ENCODE results near the gene CAMK2D. TPM values are rescaled to one million over a fixed set of nuclear protein-coding genes. Genes with fewer than 3 reads are reported as not detected.

Gene CAMK2D
- total RNA-seq, 1 experiment from 2014 or later, result 22.1 TPM

DNA sequence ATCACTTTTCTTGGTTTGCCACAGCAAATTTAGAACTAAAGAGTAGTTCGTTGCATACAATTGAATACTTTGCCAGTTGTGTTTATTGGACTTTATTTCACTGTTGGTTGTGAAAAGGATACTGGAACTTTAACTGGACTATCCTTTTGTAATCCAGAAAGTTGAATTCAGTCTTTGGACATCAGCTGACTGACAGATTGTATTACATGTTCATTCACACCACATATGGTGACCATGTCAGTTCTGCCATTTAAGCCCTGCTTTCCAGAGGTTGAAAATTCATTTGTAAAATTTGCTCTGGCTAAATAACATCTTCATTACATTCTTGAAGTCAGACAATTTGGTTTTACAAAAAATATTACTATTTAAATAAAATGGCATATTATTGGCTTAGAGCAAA lies 251.7 kb downstream of the CAMK2D start:
- DNase-seq, result no peak
- Mint-ChIP-seq H3K4me3 (ENCODE audit: low read depth, unreplicated experiment) (no peak overlapping the region), H3K36me3 (ENCODE audit: insufficient read depth, unreplicated experiment) (no peaks in the 10 kb centered on the region), H3K9me3 (ENCODE audit: low read depth, unreplicated experiment) (no peaks in the 10 kb centered on the region), H3K4me1 (ENCODE audit: low read depth, unreplicated experiment) (no peaks in the 10 kb centered on the region), H3K27ac (ENCODE audit: unreplicated experiment) (no peak overlapping the region), H3K27me3 (ENCODE audit: unreplicated experiment) (no peaks in the 10 kb centered on the region)
- TF ChIP-seq, protein P1, sequence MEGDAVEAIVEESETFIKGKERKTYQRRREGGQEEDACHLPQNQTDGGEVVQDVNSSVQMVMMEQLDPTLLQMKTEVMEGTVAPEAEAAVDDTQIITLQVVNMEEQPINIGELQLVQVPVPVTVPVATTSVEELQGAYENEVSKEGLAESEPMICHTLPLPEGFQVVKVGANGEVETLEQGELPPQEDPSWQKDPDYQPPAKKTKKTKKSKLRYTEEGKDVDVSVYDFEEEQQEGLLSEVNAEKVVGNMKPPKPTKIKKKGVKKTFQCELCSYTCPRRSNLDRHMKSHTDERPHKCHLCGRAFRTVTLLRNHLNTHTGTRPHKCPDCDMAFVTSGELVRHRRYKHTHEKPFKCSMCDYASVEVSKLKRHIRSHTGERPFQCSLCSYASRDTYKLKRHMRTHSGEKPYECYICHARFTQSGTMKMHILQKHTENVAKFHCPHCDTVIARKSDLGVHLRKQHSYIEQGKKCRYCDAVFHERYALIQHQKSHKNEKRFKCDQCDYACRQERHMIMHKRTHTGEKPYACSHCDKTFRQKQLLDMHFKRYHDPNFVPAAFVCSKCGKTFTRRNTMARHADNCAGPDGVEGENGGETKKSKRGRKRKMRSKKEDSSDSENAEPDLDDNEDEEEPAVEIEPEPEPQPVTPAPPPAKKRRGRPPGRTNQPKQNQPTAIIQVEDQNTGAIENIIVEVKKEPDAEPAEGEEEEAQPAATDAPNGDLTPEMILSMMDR (IDR thresholded peaks at IDR 0.05; ENCODE audit: unreplicated experiment), result no peak
- intact Hi-C loops (cut with micrococcal nuclease; ENCODE audit: unreplicated experiment), result loop anchor here (10.0 kb wide), 1 partner anchor 55 kb away; no protein-coding TSS in a partner anchor
- BruUV-seq (replicated peaks), result no TSS peak
- CTCF ChIA-PET, result no interaction called here

DNA sequence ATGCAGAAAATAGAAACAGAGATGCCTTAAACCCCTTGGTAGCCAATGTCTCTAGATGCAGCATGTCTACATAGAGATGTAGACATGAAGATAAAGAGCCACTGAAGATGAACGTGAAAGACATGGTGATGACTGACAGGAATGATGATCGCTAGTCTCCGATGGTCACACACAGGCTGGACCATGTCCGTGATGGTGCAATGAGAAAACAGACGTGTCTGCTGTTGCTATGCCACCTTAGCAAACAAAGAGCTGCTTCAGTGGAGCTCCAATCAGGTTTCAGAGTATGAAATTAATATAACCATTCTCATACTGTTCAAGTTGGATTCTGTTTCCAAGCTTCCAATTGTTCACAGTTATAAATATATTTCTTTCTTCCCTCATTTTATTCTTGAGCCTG lies 256.5 kb downstream of the CAMK2D start:
- Mint-ChIP-seq H3K9me3 (ENCODE audit: low read depth, unreplicated experiment) (no peaks in the 10 kb centered on the region), H3K4me1 (ENCODE audit: low read depth, unreplicated experiment) (peaks cover 12% of the 10 kb centered on the region), H3K27me3 (ENCODE audit: unreplicated experiment) (no peaks in the 10 kb centered on the region), H3K4me3 (ENCODE audit: low read depth, unreplicated experiment) (no peak overlapping the region), H3K36me3 (ENCODE audit: insufficient read depth, unreplicated experiment) (no peaks in the 10 kb centered on the region), H3K27ac (ENCODE audit: unreplicated experiment) (no peak overlapping the region)
- TF ChIP-seq, protein P1 (IDR thresholded peaks at IDR 0.05; ENCODE audit: unreplicated experiment), result no peak
- BruUV-seq (replicated peaks), result no TSS peak
- no peak for DNase-seq
- intact Hi-C loops (cut with micrococcal nuclease; ENCODE audit: unreplicated experiment), result no loop called here
- CTCF ChIA-PET, result no interaction called here

GRCh38 chr4:113504422-113504821 lies 257.1 kb downstream of the CAMK2D start:
- no peak overlapping the region for H3K27ac Mint-ChIP-seq (ENCODE audit: unreplicated experiment)
- TF ChIP-seq, protein P1 (IDR thresholded peaks at IDR 0.05; ENCODE audit: unreplicated experiment), result no peak
- no peaks in the 10 kb centered on the region for H3K36me3 Mint-ChIP-seq (ENCODE audit: insufficient read depth, unreplicated experiment)
- DNase-seq, result no peak
- CTCF ChIA-PET, result no interaction called here
- intact Hi-C loops (cut with micrococcal nuclease; ENCODE audit: unreplicated experiment), result no loop called here
- no peak overlapping the region for H3K4me3 Mint-ChIP-seq (ENCODE audit: low read depth, unreplicated experiment)
- BruUV-seq (replicated peaks), result no TSS peak
- no peaks in the 10 kb centered on the region for H3K9me3 Mint-ChIP-seq (ENCODE audit: low read depth, unreplicated experiment)
- no peaks in the 10 kb centered on the region for H3K27me3 Mint-ChIP-seq (ENCODE audit: unreplicated experiment)
- peaks cover 12% of the 10 kb centered on the region for H3K4me1 Mint-ChIP-seq (ENCODE audit: low read depth, unreplicated experiment)

GRCh38 chr4:113503691-113504090 lies 257.8 kb downstream of the CAMK2D start:
- TF ChIP-seq, protein P1 (IDR thresholded peaks at IDR 0.05; ENCODE audit: unreplicated experiment), result no peak
- H3K27ac Mint-ChIP-seq (ENCODE audit: unreplicated experiment), result no peak overlapping the region
- CTCF ChIA-PET, result no interaction called here
- no TSS peak for BruUV-seq (replicated peaks)
- no peaks in the 10 kb centered on the region for H3K9me3 Mint-ChIP-seq (ENCODE audit: low read depth, unreplicated experiment)
- H3K4me1 Mint-ChIP-seq (ENCODE audit: low read depth, unreplicated experiment), result peaks cover 12% of the 10 kb centered on the region
- intact Hi-C loops (cut with micrococcal nuclease; ENCODE audit: unreplicated experiment), result no loop called here
- no peak for DNase-seq
- no peaks in the 10 kb centered on the region for H3K36me3 Mint-ChIP-seq (ENCODE audit: insufficient read depth, unreplicated experiment)
- no peaks in the 10 kb centered on the region for H3K27me3 Mint-ChIP-seq (ENCODE audit: unreplicated experiment)
- no peak overlapping the region for H3K4me3 Mint-ChIP-seq (ENCODE audit: low read depth, unreplicated experiment)

Measured in Calu3 (cell line).